Measurements from ENCODE around the gene IL18R1. TPM values are rescaled to one million over a fixed set of nuclear protein-coding genes. Genes with fewer than 3 reads are reported as not detected.

The IL18R1 gene
- total RNA-seq, 1 donor from 2014 or later, result 2.3 TPM

GRCh38 chr2:102392096-102392495 is 36.5 kb downstream of the IL18R1 start:
- H3K27me3 Mint-ChIP-seq (ENCODE audit: low read depth), result peaks cover 8% of the 10 kb centered on the region
- no peaks in the 10 kb centered on the region for H3K36me3 Mint-ChIP-seq
- H3K27ac Mint-ChIP-seq, result no peak overlapping the region
- no peak for DNase-seq (ENCODE audit: low spot score in 2 of 2, unreplicated experiment in 2 of 2)
- no peaks in the 10 kb centered on the region for H3K9me3 Mint-ChIP-seq
- no peak overlapping the region for H3K4me3 Mint-ChIP-seq
- no peaks in the 10 kb centered on the region for H3K4me1 Mint-ChIP-seq
- no peak for TF ChIP-seq CTCF (IDR thresholded peaks at IDR 0.05; ENCODE audit: unreplicated experiment)

GRCh38 chr2:102392942-102393341 is 37.3 kb downstream of the IL18R1 start:
- H3K36me3 Mint-ChIP-seq, result no peaks in the 10 kb centered on the region
- no peak overlapping the region for H3K27ac Mint-ChIP-seq
- H3K9me3 Mint-ChIP-seq, result no peaks in the 10 kb centered on the region
- no peak for DNase-seq (ENCODE audit: low spot score in 2 of 2, unreplicated experiment in 2 of 2)
- TF ChIP-seq CTCF (IDR thresholded peaks at IDR 0.05; ENCODE audit: unreplicated experiment), result no peak
- H3K4me3 Mint-ChIP-seq, result no peak overlapping the region
- H3K4me1 Mint-ChIP-seq, result no peaks in the 10 kb centered on the region
- peaks cover 8% of the 10 kb centered on the region for H3K27me3 Mint-ChIP-seq (ENCODE audit: low read depth)

GRCh38 chr2:102396012-102396411 is 40.4 kb downstream of the IL18R1 start:
- TF ChIP-seq CTCF (IDR thresholded peaks at IDR 0.05; ENCODE audit: unreplicated experiment), result no peak

GRCh38 chr2:102397209-102397608 is 41.6 kb downstream of the IL18R1 start:
- no peak for TF ChIP-seq CTCF (IDR thresholded peaks at IDR 0.05; ENCODE audit: unreplicated experiment)
- Mint-ChIP-seq H3K36me3 (no peaks in the 10 kb centered on the region), H3K27me3 (ENCODE audit: low read depth) (peaks cover 7% of the 10 kb centered on the region), H3K4me1 (no peaks in the 10 kb centered on the region), H3K4me3 (no peak overlapping the region), H3K27ac (no peak overlapping the region), H3K9me3 (no peaks in the 10 kb centered on the region)
- no peak for DNase-seq (ENCODE audit: low spot score in 2 of 2, unreplicated experiment in 2 of 2)

More at GRCh38 chr2:102396012-102396411, 40.4 kb downstream of the IL18R1 start:
- Mint-ChIP-seq H3K4me1 (no peaks in the 10 kb centered on the region), H3K36me3 (no peaks in the 10 kb centered on the region), H3K27ac (no peak overlapping the region), H3K9me3 (no peaks in the 10 kb centered on the region), H3K27me3 (ENCODE audit: low read depth) (peaks cover 8% of the 10 kb centered on the region), H3K4me3 (no peak overlapping the region)
- no peak for DNase-seq (ENCODE audit: low spot score in 2 of 2, unreplicated experiment in 2 of 2)

GRCh38 chr2:102399499-102400141 is 44.0 kb downstream of the IL18R1 start:
- Mint-ChIP-seq H3K4me3 (no peak overlapping the region), H3K27me3 (ENCODE audit: low read depth) (peaks cover 12% of the 10 kb centered on the region), H3K9me3 (no peaks in the 10 kb centered on the region), H3K27ac (no peak overlapping the region), H3K4me1 (no peaks in the 10 kb centered on the region), H3K36me3 (no peaks in the 10 kb centered on the region)
- DNase-seq (ENCODE audit: low spot score in 2 of 2, unreplicated experiment in 2 of 2), result no peak
- no peak for TF ChIP-seq CTCF (IDR thresholded peaks at IDR 0.05; ENCODE audit: unreplicated experiment)
